Muscle layer of duodenum (tissue), 2 donors: Measurements from ENCODE around the gene STK24.
A peak's percentile ranks its signal among the peaks of the same experiment; 100 is the strongest.

Source experiments
- H3K27ac ChIP-seq: one replicate; pipeline ENCODE4 v1.7.0; 2013; ENCODE audit warnings: mild to moderate bottlenecking, low read length
- H3K27me3 ChIP-seq: one replicate; pipeline ENCODE4 v1.7.0; 2013; ENCODE audit warnings: low read depth, mild to moderate bottlenecking, control low read depth, low read length
- H3K36me3 ChIP-seq, 2 donors: one replicate each; pipeline ENCODE4 v1.7.0; 2013; ENCODE audit warnings: low read length in 2 of 2, control low read depth in 1 of 2, mild to moderate bottlenecking in 1 of 2; ENCODE audit not compliant: insufficient read depth in 2 of 2, control insufficient read depth in 1 of 2
- H3K4me1 ChIP-seq, 2 donors: one replicate each; pipeline ENCODE4 v1.7.0; 2013; ENCODE audit warnings: low read length in 2 of 2, mild to moderate bottlenecking in 2 of 2, control low read depth in 1 of 2, moderate library complexity in 1 of 2; ENCODE audit not compliant: insufficient read depth in 2 of 2, control insufficient read depth in 1 of 2
- H3K4me3 ChIP-seq, 2 donors: one replicate each; pipeline ENCODE4 v1.7.0; 2013; ENCODE audit warnings: low read length in 2 of 2, low read depth in 1 of 2, mild to moderate bottlenecking in 1 of 2
- H3K9me3 ChIP-seq, 2 donors: one replicate each; pipeline ENCODE4 v1.7.0; 2013; ENCODE audit warnings: low read length in 2 of 2, control low read depth in 1 of 2, mild to moderate bottlenecking in 1 of 2; ENCODE audit not compliant: control insufficient read depth in 1 of 2
- donor health status: healthy.

Gene STK24

DNA sequence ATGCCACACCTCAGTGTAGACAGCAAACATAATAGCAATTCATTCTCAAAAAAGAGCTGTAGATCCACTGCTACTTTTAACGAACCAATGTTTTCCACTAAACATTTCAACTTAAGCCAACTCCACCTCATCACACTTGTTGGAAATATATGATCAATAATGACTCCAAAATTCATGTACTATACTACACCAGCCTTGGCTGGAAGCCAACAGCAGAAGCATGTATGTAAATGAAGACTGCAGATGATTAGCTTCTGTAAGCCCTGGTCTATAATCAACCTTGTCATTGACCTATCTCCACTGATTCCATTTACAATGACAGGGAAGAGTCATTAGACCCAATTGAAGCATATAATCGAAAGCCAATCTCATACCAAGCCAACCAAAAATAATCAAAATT is 71.7 kb downstream of the STK24 start:
- Histone ChIP-seq H3K27me3 (no peaks in the 10 kb centered on the region), H3K4me1 (peaks cover 36 to 60% of the 10 kb centered on the region in 2 donors), H3K36me3 (no peaks in the 10 kb centered on the region), H3K9me3 (no peaks in the 10 kb centered on the region), H3K4me3 (no peak overlapping the region), H3K27ac (no peak overlapping the region)

DNA sequence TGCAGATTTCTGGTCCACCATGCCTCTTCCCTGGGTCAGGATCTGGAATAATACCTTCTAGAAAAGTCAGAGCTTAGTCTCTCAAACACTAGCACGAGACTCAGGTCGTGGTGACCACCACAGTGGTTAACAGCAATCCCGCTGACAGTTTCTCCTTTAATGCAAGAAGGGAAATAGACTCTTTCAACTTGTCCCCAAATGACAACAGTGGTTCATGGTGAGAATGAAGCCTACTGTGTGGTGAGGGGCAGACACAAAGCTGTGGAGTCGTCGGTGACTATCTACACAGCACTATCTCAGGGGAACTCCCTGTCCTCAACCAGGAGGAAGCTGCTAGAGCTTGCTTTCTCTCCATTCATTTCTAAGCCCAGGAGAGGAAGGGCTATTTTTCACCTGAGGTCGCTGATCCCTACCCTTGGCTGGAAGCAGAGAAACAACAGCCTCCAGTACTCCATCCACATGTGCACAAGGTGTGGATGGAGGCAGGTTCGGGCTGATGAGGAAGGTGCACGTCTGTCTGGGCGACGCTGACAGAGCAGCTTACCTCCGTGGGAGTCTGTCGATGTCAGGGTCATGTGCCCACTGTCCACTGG is 72.4 kb downstream of the STK24 start:
- peak overlapping the region; percentile 18 to 44 for H3K4me3 ChIP-seq
- H3K9me3 ChIP-seq = no peaks in the 10 kb centered on the region
- H3K4me1 ChIP-seq = peaks cover 31 to 64% of the 10 kb centered on the region in 2 donors
- no peaks in the 10 kb centered on the region for H3K27me3 ChIP-seq
- peaks cover under 1 to 4% of the 10 kb centered on the region in 2 donors for H3K36me3 ChIP-seq
- peak overlapping the region; percentile 74 for H3K27ac ChIP-seq

DNA sequence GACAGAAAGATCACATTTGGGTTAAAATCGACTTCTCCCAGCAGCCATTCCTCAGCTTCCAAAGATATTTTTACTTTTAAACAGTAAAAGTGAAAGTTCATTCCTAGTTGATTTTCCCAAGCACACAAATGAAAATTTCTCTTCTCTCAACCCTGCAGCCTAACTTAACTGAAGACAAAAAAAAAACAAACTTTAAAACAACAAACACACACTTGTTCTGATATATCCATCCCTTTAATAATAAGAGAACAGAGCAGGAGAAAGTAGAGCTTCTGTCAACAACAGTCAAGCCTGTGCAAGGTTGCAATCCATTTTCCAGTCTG is 72.9 kb downstream of the STK24 start:
- H3K4me1 ChIP-seq = peaks cover 29 to 64% of the 10 kb centered on the region in 2 donors

DNA sequence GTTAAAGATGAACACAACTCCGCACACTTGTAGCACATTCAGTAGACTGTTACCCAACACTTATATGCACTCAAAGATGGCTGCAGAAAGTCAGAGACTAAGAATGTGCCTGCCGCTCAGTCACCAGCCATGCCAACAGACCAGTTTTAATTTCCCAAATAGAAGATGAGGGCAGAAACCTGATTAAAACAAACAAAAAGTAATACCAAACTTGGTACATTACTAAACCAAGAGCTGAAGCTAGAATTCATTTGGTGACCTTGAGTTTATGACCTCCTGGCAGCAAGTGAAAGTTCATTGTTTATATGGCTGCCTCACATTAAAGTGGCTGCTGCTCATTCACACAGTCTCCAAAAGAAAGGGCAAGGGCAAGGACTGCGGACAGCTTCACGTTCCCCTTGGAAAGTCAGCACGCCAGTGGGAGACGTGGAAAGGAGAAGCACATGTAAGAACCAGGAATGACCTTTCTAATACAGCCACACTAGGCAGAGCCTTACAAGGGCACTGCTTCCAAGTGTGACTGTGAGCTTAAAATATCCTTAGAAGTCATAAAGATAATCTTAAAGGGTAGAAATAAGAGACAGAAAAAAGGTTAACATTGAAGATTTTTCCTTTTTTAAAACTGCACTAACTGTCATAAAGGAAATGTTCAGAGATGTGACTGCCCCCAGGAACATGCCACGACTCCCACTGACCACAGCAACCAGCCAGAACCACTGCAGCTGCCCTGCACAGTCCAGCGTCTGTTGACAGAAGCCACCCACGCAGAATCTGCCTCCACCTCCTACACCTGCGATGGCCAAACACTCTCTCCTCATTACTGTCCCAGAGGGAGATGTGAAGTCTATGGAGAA is 73.5 kb downstream of the STK24 start:
- Histone ChIP-seq H3K4me3 (peak overlapping the region; percentile 18 to 44), H3K27me3 (no peaks in the 10 kb centered on the region), H3K27ac (peak overlapping the region; percentile 74), H3K36me3 (peaks cover 5 to 8% of the 10 kb centered on the region in 2 donors), H3K9me3 (no peaks in the 10 kb centered on the region), H3K4me1 (peaks cover 25 to 61% of the 10 kb centered on the region in 2 donors)

More for the DNA sequence above, 72.9 kb downstream of the STK24 start:
- no peaks in the 10 kb centered on the region for H3K9me3 ChIP-seq
- H3K27ac ChIP-seq = peak overlapping the region; percentile 74
- peaks cover 5 to 8% of the 10 kb centered on the region in 2 donors for H3K36me3 ChIP-seq
- peak overlapping the region; percentile 18 to 44 for H3K4me3 ChIP-seq
- H3K27me3 ChIP-seq = no peaks in the 10 kb centered on the region

DNA sequence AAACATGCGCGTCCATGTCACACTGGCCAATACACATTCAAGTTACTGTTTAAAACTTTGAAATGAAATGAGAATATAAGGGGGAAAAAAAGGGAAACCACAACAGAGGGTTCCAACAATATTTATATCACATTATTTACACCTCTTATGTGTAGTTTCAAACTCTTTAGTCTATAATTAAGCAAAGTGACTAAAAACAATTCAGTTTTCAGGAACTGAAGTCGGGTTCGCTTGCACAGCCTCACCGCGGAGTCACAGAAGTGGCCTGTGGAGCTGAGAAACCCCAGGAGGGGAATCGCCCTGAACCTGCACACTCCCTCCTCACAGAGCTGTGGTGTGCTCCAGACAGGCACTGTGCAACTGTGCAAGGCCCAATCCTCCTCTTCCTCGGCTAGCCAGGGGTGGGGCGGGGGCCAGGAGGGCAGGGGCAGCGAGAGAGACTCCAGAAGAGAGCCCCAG is 75.9 kb downstream of the STK24 start:
- Histone ChIP-seq H3K27me3 (no peaks in the 10 kb centered on the region), H3K27ac (no peak overlapping the region), H3K4me3 (no peak overlapping the region), H3K36me3 (peaks cover 5 to 8% of the 10 kb centered on the region in 2 donors), H3K4me1 (peaks cover 27 to 56% of the 10 kb centered on the region in 2 donors), H3K9me3 (no peaks in the 10 kb centered on the region)

DNA sequence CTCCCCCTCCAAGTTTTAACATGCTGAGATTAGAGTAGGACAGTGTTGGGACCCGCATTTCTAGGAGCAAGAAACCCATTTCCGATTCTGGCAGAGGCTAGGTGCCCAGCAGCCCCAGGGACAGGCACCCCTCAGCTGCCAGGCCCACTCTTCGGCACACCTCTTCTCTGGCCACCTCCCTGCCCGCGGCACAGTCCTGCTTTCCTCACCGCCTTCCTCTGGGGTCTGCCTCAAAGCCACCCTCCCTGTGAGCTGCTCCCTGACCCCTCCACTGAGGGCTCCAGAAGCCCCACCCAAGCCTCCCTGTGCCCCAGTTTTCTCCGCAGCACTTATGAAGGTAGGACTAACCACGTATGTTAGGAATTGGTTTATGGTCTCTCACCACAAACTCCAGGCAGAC is 79.9 kb downstream of the STK24 start:
- Histone ChIP-seq H3K9me3 (no peaks in the 10 kb centered on the region), H3K27ac (peak overlapping the region; percentile 21), H3K4me3 (no peak overlapping the region), H3K36me3 (peaks cover 8 to 9% of the 10 kb centered on the region in 2 donors), H3K27me3 (no peaks in the 10 kb centered on the region), H3K4me1 (peaks cover 15 to 51% of the 10 kb centered on the region in 2 donors)

DNA sequence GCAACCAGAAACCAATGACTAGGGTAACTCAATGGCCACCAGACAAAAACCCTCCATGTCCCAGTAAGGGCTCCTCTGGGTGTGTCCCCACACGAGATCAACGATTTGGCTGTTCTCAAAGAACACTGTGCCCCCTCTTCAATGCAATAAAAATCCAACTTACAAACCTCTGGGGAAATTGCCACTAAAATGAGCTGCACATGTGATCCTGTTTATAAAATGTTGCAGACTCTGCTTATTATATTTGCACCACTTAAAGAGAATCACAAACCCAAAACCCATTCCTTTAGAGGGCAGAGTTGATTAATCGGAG is 80.5 kb downstream of the STK24 start:
- H3K4me3 ChIP-seq = no peak overlapping the region
- H3K4me1 ChIP-seq = peaks cover 15 to 55% of the 10 kb centered on the region in 2 donors

DNA sequence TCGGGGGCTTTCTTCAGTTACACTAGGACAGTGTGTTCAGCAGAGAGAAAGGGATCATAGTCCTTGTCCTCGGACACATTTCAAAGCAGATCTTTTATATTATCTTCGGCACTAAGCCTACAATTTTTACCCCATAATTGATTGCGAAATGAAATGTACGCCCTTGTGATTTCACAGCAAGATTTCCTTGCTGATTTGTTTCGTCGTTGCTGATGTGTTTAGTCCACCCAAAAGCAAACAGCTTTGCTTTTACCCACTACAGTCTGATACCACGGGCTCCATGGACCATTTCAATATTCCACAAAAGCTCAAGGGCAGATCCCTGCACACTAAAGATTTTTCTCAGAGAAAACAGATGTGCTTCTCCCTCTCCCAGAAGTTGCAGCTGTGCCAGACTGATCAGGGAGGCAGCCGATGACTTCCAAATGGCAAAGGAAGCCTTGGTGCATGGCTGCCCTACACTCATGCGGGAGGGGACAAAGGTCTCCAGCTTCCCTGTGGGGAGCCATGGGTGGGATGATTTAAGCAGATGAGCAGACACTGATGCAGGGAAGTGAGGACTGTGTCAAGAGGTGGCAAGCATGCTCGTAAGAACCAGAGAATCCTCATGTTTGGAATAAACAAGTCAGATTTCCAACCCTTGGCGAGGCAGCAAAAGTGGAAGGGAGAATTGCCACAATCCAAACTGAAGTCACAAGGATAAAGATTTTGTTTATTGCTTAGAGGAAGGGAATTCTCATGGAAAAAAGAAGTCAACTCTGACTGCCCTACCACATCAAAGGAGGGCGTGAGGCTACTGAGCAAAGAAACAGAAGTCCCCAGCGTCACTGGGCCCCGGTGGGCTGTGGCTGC is 81.1 kb downstream of the STK24 start:
- peaks cover 15 to 61% of the 10 kb centered on the region in 2 donors for H3K4me1 ChIP-seq
- H3K27ac ChIP-seq = peak overlapping the region; percentile 56
- no peaks in the 10 kb centered on the region for H3K27me3 ChIP-seq
- H3K4me3 ChIP-seq = peak overlapping the region in 1 of 2 donors; percentile 35
- H3K9me3 ChIP-seq = no peaks in the 10 kb centered on the region
- peaks cover 8 to 9% of the 10 kb centered on the region in 2 donors for H3K36me3 ChIP-seq

More for the DNA sequence above, 80.5 kb downstream of the STK24 start:
- no peaks in the 10 kb centered on the region for H3K9me3 ChIP-seq
- H3K36me3 ChIP-seq = peaks cover 8 to 9% of the 10 kb centered on the region in 2 donors
- H3K27ac ChIP-seq = peak overlapping the region; percentile 21
- H3K27me3 ChIP-seq = no peaks in the 10 kb centered on the region

DNA sequence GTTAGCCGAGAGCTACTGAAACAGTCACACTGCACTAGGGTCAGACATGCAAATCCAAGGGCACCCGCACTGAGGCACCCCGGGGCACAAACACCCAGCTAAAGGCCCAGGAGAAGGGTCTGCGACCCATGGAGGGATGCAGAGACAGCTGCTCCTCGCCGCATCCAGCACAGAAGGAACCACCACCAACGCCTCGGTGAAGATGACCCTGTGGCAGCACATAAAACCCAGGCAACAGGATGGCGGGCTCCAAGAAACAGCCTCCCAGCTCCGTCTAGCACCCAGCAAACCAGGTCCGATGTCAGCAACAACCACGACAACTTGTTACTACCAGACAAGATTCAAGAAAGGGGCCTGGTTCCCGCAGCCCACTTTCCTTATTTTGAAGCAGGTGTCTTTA is 82.1 kb downstream of the STK24 start:
- peak overlapping the region; percentile 21 for H3K27ac ChIP-seq
- H3K4me3 ChIP-seq = no peak overlapping the region
- H3K36me3 ChIP-seq = peaks cover 7 to 9% of the 10 kb centered on the region in 2 donors
- peaks cover 18 to 70% of the 10 kb centered on the region in 2 donors for H3K4me1 ChIP-seq
- no peaks in the 10 kb centered on the region for H3K9me3 ChIP-seq
- no peaks in the 10 kb centered on the region for H3K27me3 ChIP-seq

DNA sequence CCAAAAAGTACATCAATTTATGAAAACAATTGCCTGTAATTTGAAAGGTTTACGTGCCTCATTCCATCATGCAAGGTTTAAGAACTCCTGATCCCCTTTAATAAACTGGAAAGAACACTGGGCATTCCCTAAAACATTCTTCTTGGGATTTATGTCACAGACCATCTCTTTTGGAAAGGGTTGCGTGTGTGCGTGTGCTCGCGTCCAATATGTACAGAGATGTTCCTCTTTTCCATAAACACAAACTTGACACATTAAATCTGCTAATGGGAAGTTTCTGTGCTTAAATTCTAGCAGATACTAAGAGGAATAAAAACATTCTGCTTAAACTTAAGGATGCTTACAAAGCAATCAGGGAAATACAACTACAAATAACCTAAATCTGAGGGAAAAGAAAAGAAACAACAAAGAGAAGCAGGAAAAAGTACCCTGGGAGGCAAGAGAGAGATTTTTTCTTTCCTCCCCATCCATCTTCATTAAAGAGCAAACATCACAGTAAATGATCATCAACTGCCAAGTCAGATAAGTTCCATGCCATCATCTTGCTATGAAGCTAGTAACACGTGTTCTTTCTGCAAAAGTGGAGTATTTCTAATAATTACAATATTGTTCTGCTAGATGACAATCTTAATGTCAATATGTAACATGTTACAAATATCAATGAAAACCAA is 83.7 kb downstream of the STK24 start:
- peaks cover 0 to 4% of the 10 kb centered on the region in 2 donors for H3K36me3 ChIP-seq
- no peak overlapping the region for H3K27ac ChIP-seq
- H3K27me3 ChIP-seq = no peaks in the 10 kb centered on the region
- H3K4me1 ChIP-seq = peaks cover 24 to 81% of the 10 kb centered on the region in 2 donors
- no peaks in the 10 kb centered on the region for H3K9me3 ChIP-seq
- no peak overlapping the region for H3K4me3 ChIP-seq
